Gastrocnemius medialis (tissue), 4 donors: ENCODE data around the gene MCF2L. TPM values are rescaled to one million over a fixed set of nuclear protein-coding genes. Genes with fewer than 3 reads are reported as not detected.

ENCODE experiments used
- ATAC-seq, 2 donors: fragments of 150-250 bp; one replicate each; pipeline ENCODE4 v1.9.1; 2016
- DNase-seq, 2 donors: peaks; one replicate each; pipeline ENCODE4 v3.0.0-alpha.2; 2019
- H3K27ac ChIP-seq, 4 donors: fragments of 200-600 bp; sonication (generic); 1 replicate in 1 of 4; 2 replicates in 3 of 4; pipeline ENCODE4 v1.5.1; 2016 to 2018; ENCODE audit warnings: mild to moderate bottlenecking in 2 of 4, moderate library complexity in 1 of 4
- H3K27me3 ChIP-seq, 3 donors: fragments of 200-600 bp; sonication (generic) in 2 of 3; 1 replicate in 1 of 3; 2 replicates in 2 of 3; pipeline versions ENCODE4 v1.5.1 to v1.6.0; 2016 to 2019; ENCODE audit warnings: mild to moderate bottlenecking in 1 of 3, moderate library complexity in 1 of 3
- H3K36me3 ChIP-seq, 2 donors: fragments of 200-600 bp; sonication (generic) in 1 of 2; one replicate each; pipeline ENCODE4 v1.5.1; 2017 to 2018
- H3K4me1 ChIP-seq, 2 donors: fragments of 200-600 bp; sonication (generic) in 1 of 2; one replicate each; pipeline ENCODE4 v1.5.1; 2016 to 2017; ENCODE audit warnings: mild to moderate bottlenecking in 2 of 2
- H3K4me3 ChIP-seq, 4 donors: fragments of 200-600 bp; sonication (generic) in 3 of 4; 1 replicate in 1 of 4; 2 replicates in 3 of 4; pipeline ENCODE4 v1.5.1; 2016 to 2019; ENCODE audit warnings: mild to moderate bottlenecking in 2 of 4
- H3K9me3 ChIP-seq, 3 donors: fragments of 200-600 bp; sonication (generic) in 2 of 3; 1 replicate in 1 of 3; 2 replicates in 2 of 3; pipeline ENCODE4 v1.5.1; 2016 to 2019
- CTCF ChIP-seq, 5 experiments: fragments of 450-650 bp in 3 of 5; fragments of 200-600 bp in 2 of 5; sonication (generic) in 2 of 5; IDR thresholded peaks in 4 of 5; conservative IDR thresholded peaks in 1 of 5; 1 replicate in 4 of 5; 2 replicates in 1 of 5; pipeline ENCODE4 v1.5.1; 2016 to 2019; ENCODE audit warnings: antibody characterized with exemption in 5 of 5, mild to moderate bottlenecking in 3 of 5, moderate library complexity in 3 of 5
- POLR2A ChIP-seq, 2 donors: fragments of 450-650 bp; IDR thresholded peaks; one replicate each; pipeline ENCODE4 v1.6.1; 2017; ENCODE audit warnings: antibody characterized with exemption in 2 of 2, mild to moderate bottlenecking in 2 of 2, moderate library complexity in 2 of 2
- in situ Hi-C, 4 donors: fragments of 200-750 bp; cut with MboI; loops; one replicate each; pipeline versions ENCODE4 v1.15.0 to v1.8.0; 2017; ENCODE audit warnings: low sequenced_read_pairs in 4 of 4
- intact Hi-C: fragments of 100-400 bp; cut with DNase I; formaldehyde crosslinking; loops from one replicate; pipeline ENCODE4 v1.15.1; 2023; ENCODE audit warnings: low total_unique reads
- total RNA-seq, 4 donors: library from RNA; depleted of rRNA; stranded (reverse); fragments of >200 nt; gene quantifications; one replicate each; pipeline versions ENCODE4 v1.1.0 to v1.2.3, GENCODE V29; 2016

The MCF2L gene
- total RNA-seq, 4 donors from 2014 or later = 16.1 to 21.2 (median 19.4) TPM

GRCh38 chr13:113033054-113033850, 64.2 kb downstream of the MCF2L start:
- H3K27me3 ChIP-seq = peaks cover 0 to 7% (median 0%) of the 10 kb centered on the region in 3 donors
- H3K4me1 ChIP-seq = no peaks in the 10 kb centered on the region
- ATAC-seq (no peak), DNase-seq (no peak)
- no peak overlapping the region for H3K27ac ChIP-seq
- no peaks in the 10 kb centered on the region for H3K36me3 ChIP-seq
- H3K9me3 ChIP-seq = no peaks in the 10 kb centered on the region
- no peak for TF ChIP-seq POLR2A (IDR thresholded peaks at IDR 0.05)
- no peak for TF ChIP-seq CTCF (IDR thresholded peaks at IDR 0.05 in 4 of 5, conservative IDR thresholded peaks at IDR 0.05 in 1 of 5)
- intact Hi-C loops (loop anchor here (10.0 kb wide), 1 partner anchor 122 kb away; the partner anchor contains the start of gene PROZ), in situ Hi-C loops (no loop called here)
- H3K4me3 ChIP-seq = no peak overlapping the region

- DNase-seq = peak; percentile 20 to 37
- peak; percentile 77 to 79 for ATAC-seq
- Histone ChIP-seq H3K36me3 (no peaks in the 10 kb centered on the region), H3K4me1 (no peaks in the 10 kb centered on the region), H3K27ac (no peak overlapping the region), H3K9me3 (no peaks in the 10 kb centered on the region), H3K4me3 (no peak overlapping the region), H3K27me3 (peaks cover 0 to 3% (median 0%) of the 10 kb centered on the region in 3 donors)
- intact Hi-C loops = loop anchor here (5.0 to 10.0 kb wide), 2 partner anchors 92 to 120 kb away; partner anchors contain the start of gene PROZ
- in situ Hi-C loops = no loop called here
- TF ChIP-seq POLR2A (IDR thresholded peaks at IDR 0.05) (no peak), CTCF (IDR thresholded peaks at IDR 0.05 in 4 of 5, conservative IDR thresholded peaks at IDR 0.05 in 1 of 5) (peak; percentile 43 to 68 (median 54))
Observed at GRCh38 chr13:113034451-113035212, 65.6 kb downstream of the MCF2L start.

DNA sequence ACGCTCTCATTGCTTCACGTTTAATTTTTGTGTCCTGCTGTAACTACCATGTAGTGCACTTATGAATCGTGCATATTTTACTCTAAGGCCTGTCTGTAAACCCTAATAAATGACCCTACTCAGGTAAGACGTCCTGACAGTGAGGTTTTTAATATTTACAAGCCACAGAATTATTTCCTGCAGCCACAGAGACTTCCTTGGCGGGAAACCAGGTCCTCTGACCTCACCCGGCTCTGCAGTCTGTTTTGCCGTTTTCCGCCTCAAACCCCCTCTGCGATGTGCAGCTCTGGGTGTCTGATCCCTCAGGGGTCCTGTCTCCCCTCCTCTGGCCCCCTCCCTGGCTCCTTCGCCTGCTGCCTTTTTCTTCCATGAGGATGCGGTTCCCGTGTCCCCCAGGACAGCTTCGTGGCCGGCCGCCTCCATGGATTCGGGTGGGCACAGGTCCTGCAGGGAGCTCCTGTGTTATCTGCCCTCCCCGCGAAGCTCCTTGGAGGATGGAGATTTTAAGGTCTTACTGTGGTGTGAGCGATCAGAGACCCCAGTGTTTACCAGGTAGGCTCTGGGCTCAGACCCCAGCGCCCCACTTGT, 66.3 kb downstream of the MCF2L start:
- no peaks in the 10 kb centered on the region for H3K36me3 ChIP-seq
- ATAC-seq (peak; percentile 17 to 28), DNase-seq (no peak)
- no peaks in the 10 kb centered on the region for H3K4me1 ChIP-seq
- H3K4me3 ChIP-seq = no peak overlapping the region
- no peaks in the 10 kb centered on the region for H3K27me3 ChIP-seq
- in situ Hi-C loops = no loop called here
- no peaks in the 10 kb centered on the region for H3K9me3 ChIP-seq
- intact Hi-C loops = loop anchor here (5.0 to 10.0 kb wide), 2 partner anchors 93 to 119 kb away; partner anchors contain the start of gene PROZ
- no peak overlapping the region for H3K27ac ChIP-seq
- TF ChIP-seq POLR2A (IDR thresholded peaks at IDR 0.05) (no peak), CTCF (IDR thresholded peaks at IDR 0.05 in 4 of 5, conservative IDR thresholded peaks at IDR 0.05 in 1 of 5) (peak in 1 of 5 experiments; percentile 3)

DNA sequence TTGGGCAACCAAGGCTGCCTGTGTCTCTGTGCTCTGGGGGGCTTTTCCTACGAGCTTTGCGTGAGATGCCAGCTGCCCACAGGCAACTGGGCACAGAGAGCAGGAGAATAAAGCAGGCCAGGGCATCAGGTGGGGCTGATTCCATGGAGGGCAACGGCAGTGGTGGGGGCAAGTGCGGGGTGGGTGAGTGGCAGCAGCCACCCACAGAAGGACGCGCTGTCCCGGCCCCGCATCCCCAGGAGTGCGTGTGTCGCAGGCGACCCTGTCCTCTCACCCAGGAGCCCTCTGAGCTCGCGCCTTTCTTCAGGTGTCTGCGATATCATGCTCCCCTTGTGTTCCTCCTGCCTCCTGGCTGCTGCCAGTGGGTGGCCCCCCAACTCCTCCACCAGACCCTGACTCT, 67.4 kb downstream of the MCF2L start:
- no peak overlapping the region for H3K4me3 ChIP-seq
- H3K27me3 ChIP-seq = peaks cover 0 to 7% (median 0%) of the 10 kb centered on the region in 3 donors
- H3K36me3 ChIP-seq = no peaks in the 10 kb centered on the region
- no peak for DNase-seq
- intact Hi-C loops (loop anchor here (5.0 to 10.0 kb wide), 2 partner anchors 94 to 118 kb away; partner anchors contain the start of gene PROZ), in situ Hi-C loops (no loop called here)
- peaks cover 0 to 3% of the 10 kb centered on the region in 2 donors for H3K4me1 ChIP-seq
- H3K9me3 ChIP-seq = no peaks in the 10 kb centered on the region
- TF ChIP-seq CTCF (IDR thresholded peaks at IDR 0.05 in 4 of 5, conservative IDR thresholded peaks at IDR 0.05 in 1 of 5) (no peak), POLR2A (IDR thresholded peaks at IDR 0.05) (no peak)
- ATAC-seq = no peak
- no peak overlapping the region for H3K27ac ChIP-seq
